ENCODE data around the gene COL16A1.

- TF ChIP-seq CTCF (IDR thresholded peaks at IDR 0.05; ENCODE audit: low read length) (peak; percentile 56), EZH2 (optimal IDR thresholded peaks at IDR 0.05; ENCODE audit: low read depth, low read length) (no peak)
These were observed 70.7 kb downstream of the COL16A1 start for GRCh38 chr1:31633117-31633516.

Measured in MM.1S (cell line).